ENCODE data around the gene KDM4B. TPM values are rescaled to one million over a fixed set of nuclear protein-coding genes. Genes with fewer than 3 reads are reported as not detected.
A peak's percentile ranks its signal among the peaks of the same experiment; 100 is the strongest.

The KDM4B gene
- total RNA-seq, 2 donors from 2014 or later = 27.8 to 38.5 TPM

- H3K9me3 Mint-ChIP-seq = no peaks in the 10 kb centered on the region
- peaks cover 30% of the 10 kb centered on the region for H3K36me3 ChIP-seq (ENCODE audit: control insufficient read depth, insufficient read depth, low read length)
- no peak overlapping the region for H3K27ac ChIP-seq (ENCODE audit: low read depth, low read length)
- H3K4me3 ChIP-seq (ENCODE audit: low read length) = no peak overlapping the region
- H3K9me3 ChIP-seq (ENCODE audit: control insufficient read depth, low read length) = no peaks in the 10 kb centered on the region
- H3K36me3 Mint-ChIP-seq (ENCODE audit: low read depth) = peaks cover 22% of the 10 kb centered on the region
- no peak overlapping the region for H3K27ac Mint-ChIP-seq
- H3K4me3 Mint-ChIP-seq = no peak overlapping the region
- TF ChIP-seq CTCF (conservative IDR thresholded peaks at IDR 0.05) = no peak
- H3K27me3 ChIP-seq (ENCODE audit: control insufficient read depth, insufficient read depth, low read length, poor library complexity, severe bottlenecking) = no peaks in the 10 kb centered on the region
- no peak for DNase-seq
- 95 to 98% methylated on average over 5 to 17 of the region's 17 CpGs for WGBS, 2 experiments (ENCODE audit: insufficient coverage in 1 of 2, insufficient read length in 1 of 2)
- no peaks in the 10 kb centered on the region for H3K27me3 Mint-ChIP-seq (ENCODE audit: insufficient read depth)
- no peak overlapping the region for H3K9ac ChIP-seq (ENCODE audit: extremely low read depth, low read length, poor library complexity, severe bottlenecking)
- H3K4me1 Mint-ChIP-seq = no peaks in the 10 kb centered on the region
- H3K4me1 ChIP-seq (ENCODE audit: control insufficient read depth, insufficient read depth, low read length) = no peaks in the 10 kb centered on the region
Measured at GRCh38 chr19:5037936-5038335, 69.0 kb downstream of the KDM4B start.

- Histone ChIP-seq H3K4me3 (ENCODE audit: low read length) (no peak overlapping the region), H3K9me3 (ENCODE audit: control insufficient read depth, low read length) (no peaks in the 10 kb centered on the region), H3K27ac (ENCODE audit: low read depth, low read length) (no peak overlapping the region), H3K36me3 (ENCODE audit: control insufficient read depth, insufficient read depth, low read length) (peaks cover 22% of the 10 kb centered on the region), H3K4me1 (ENCODE audit: control insufficient read depth, insufficient read depth, low read length) (no peaks in the 10 kb centered on the region), H3K9ac (ENCODE audit: extremely low read depth, low read length, poor library complexity, severe bottlenecking) (no peak overlapping the region), H3K27me3 (ENCODE audit: control insufficient read depth, insufficient read depth, low read length, poor library complexity, severe bottlenecking) (no peaks in the 10 kb centered on the region)
- Mint-ChIP-seq H3K27ac (no peak overlapping the region), H3K4me3 (no peak overlapping the region), H3K27me3 (ENCODE audit: insufficient read depth) (no peaks in the 10 kb centered on the region), H3K36me3 (ENCODE audit: low read depth) (peaks cover 24% of the 10 kb centered on the region), H3K9me3 (no peaks in the 10 kb centered on the region), H3K4me1 (no peaks in the 10 kb centered on the region)
- peak; percentile 73 for DNase-seq
- TF ChIP-seq CTCF (conservative IDR thresholded peaks at IDR 0.05) = peak; percentile 77
- WGBS, 2 experiments (ENCODE audit: insufficient coverage in 1 of 2, insufficient read length in 1 of 2) = 80 to 84% methylated on average over 12 to 14 of the region's 14 CpGs
Measured at GRCh38 chr19:5038631-5039271, 69.8 kb downstream of the KDM4B start.

GRCh38 chr19:5039642-5040543 lies 71.0 kb downstream of the KDM4B start:
- TF ChIP-seq CTCF (conservative IDR thresholded peaks at IDR 0.05) = no peak
- DNase-seq = no peak
- Mint-ChIP-seq H3K27me3 (ENCODE audit: insufficient read depth) (no peaks in the 10 kb centered on the region), H3K9me3 (no peaks in the 10 kb centered on the region), H3K4me3 (no peak overlapping the region), H3K27ac (no peak overlapping the region), H3K4me1 (no peaks in the 10 kb centered on the region), H3K36me3 (ENCODE audit: low read depth) (peaks cover 24% of the 10 kb centered on the region)
- H3K27me3 ChIP-seq (ENCODE audit: control insufficient read depth, insufficient read depth, low read length, poor library complexity, severe bottlenecking) = no peaks in the 10 kb centered on the region
- no peak overlapping the region for H3K4me3 ChIP-seq (ENCODE audit: low read length)
- H3K4me1 ChIP-seq (ENCODE audit: control insufficient read depth, insufficient read depth, low read length) = no peaks in the 10 kb centered on the region
- peaks cover 12% of the 10 kb centered on the region for H3K36me3 ChIP-seq (ENCODE audit: control insufficient read depth, insufficient read depth, low read length)
- no peaks in the 10 kb centered on the region for H3K9me3 ChIP-seq (ENCODE audit: control insufficient read depth, low read length)
- no peak overlapping the region for H3K9ac ChIP-seq (ENCODE audit: extremely low read depth, low read length, poor library complexity, severe bottlenecking)
- no peak overlapping the region for H3K27ac ChIP-seq (ENCODE audit: low read depth, low read length)
- 95% methylated on average over 38 to 43 of the region's 43 CpGs for WGBS, 2 experiments (ENCODE audit: insufficient coverage in 1 of 2, insufficient read length in 1 of 2)
